HCT116 (cell line): ENCODE data around the gene SLC25A6. TPM values are rescaled to one million over a fixed set of nuclear protein-coding genes. Genes with fewer than 3 reads are reported as not detected.
A peak's percentile ranks its signal among the peaks of the same experiment; 100 is the strongest.

ENCODE experiments used
- ATAC-seq: fragments of 200-7000 bp; cut with Tn5 transposase; 2 replicates; pipeline ENCODE4 v1.9.1; 2020; ENCODE audit warnings: mild to moderate bottlenecking, moderate library complexity
- BruUV-seq: library from RNA; stranded (reverse); fragments of 400-500 nt; replicated peaks from 2 replicates; lab custom pipeline; 2021; lab: Mats Ljungman, UMichigan
- CTCF ChIA-PET: fragments of 300-600 bp; sonication (Branson Sonifier 250); formaldehyde crosslinking; loops from one replicate; lab custom pipeline; 2021; ENCODE audit warnings: antibody characterized with exemption; lab: Charles Lee
- POLR2A ChIA-PET: fragments of 300-600, 350-600 bp; sonication (Branson Sonifier 250); formaldehyde crosslinking; loops from one replicate; lab custom pipeline; 2021; ENCODE audit warnings: antibody characterized with exemption; lab: Charles Lee
- RAD21 ChIA-PET, 2 experiments: fragments of 300-600 bp; sonication (Branson Sonifier 250); formaldehyde crosslinking; loops; one replicate each; lab custom pipeline; 2023; ENCODE audit warnings: low total read pairs in 2 of 2; ENCODE audit not compliant: uncharacterized antibody in 2 of 2, unreplicated experiment in 2 of 2, low non-redundant PET in 1 of 2; lab: Charles Lee
- DNase-seq: peaks from one replicate; pipeline ENCODE4 v3.0.0-alpha.2; 2010; ENCODE audit warnings: low read depth, low spot score
- H2AFZ ChIP-seq: fragments of 200-600 bp; shearing (Covaris generic), sonication (generic); 2 replicates; pipeline ENCODE4 v1.6.1; 2017; ENCODE audit warnings: low read depth, mixed run types, mixed read lengths, antibody characterized with exemption, low read length; ENCODE audit not compliant: poor library complexity, severe bottlenecking
- H3K27ac ChIP-seq: 2 replicates; pipeline ENCODE4 v1.5.1; 2012; ENCODE audit warnings: low read depth, low read length
- H3K27me3 ChIP-seq: fragments of 200-600 bp; sonication (generic); 2 replicates; pipeline ENCODE4 v1.6.1; 2016; ENCODE audit warnings: mixed run types, low read length, mixed read lengths; ENCODE audit not compliant: insufficient read depth
- H3K36me3 ChIP-seq, 2 experiments: fragments of 200-500 bp in 1 of 2; fragments of 200-600 bp in 1 of 2; sonication (Bioruptor generic) in 1 of 2; sonication (generic) in 1 of 2; 2 replicates each; pipeline versions ENCODE4 v1.5.1 to v1.6.1; 2014 to 2016; ENCODE audit warnings: low read length in 2 of 2, inconsistent platforms in 1 of 2, mixed read lengths in 1 of 2, mixed run types in 1 of 2; ENCODE audit not compliant: insufficient read depth in 2 of 2, control insufficient read depth in 1 of 2
- H3K4me1 ChIP-seq, 2 experiments: fragments of 200-600 bp in 1 of 2; sonication (generic) in 1 of 2; 2 replicates each; pipeline versions ENCODE4 v1.5.1 to v1.6.1; 2012 to 2017; ENCODE audit warnings: low read length in 2 of 2, inconsistent platforms in 1 of 2, mild to moderate bottlenecking in 1 of 2, mixed read lengths in 1 of 2, mixed run types in 1 of 2, moderate library complexity in 1 of 2; ENCODE audit not compliant: insufficient read depth in 2 of 2, control insufficient read depth in 1 of 2
- H3K4me2 ChIP-seq: fragments of 200-600 bp; sonication (generic); 2 replicates; pipeline ENCODE4 v1.6.1; 2017; ENCODE audit warnings: mixed run types, low read length, mixed read lengths
- H3K4me3 ChIP-seq, 2 experiments: fragments of 200-600 bp in 1 of 2; sonication (generic) in 1 of 2; replicated peaks in 1 of 2; 2 replicates each; pipeline ENCODE4 v1.5.1; 2011 to 2016; ENCODE audit warnings: low read length in 2 of 2, control low read depth in 1 of 2, low read depth in 1 of 2, mild to moderate bottlenecking in 1 of 2, mixed read lengths in 1 of 2, mixed run types in 1 of 2
- H3K79me2 ChIP-seq: fragments of 200-600 bp; sonication (generic); 2 replicates; pipeline ENCODE4 v1.6.1; 2017; ENCODE audit warnings: mild to moderate bottlenecking, mixed run types, low read length, moderate library complexity, mixed read lengths; ENCODE audit not compliant: insufficient read depth
- H3K9ac ChIP-seq: fragments of 200-600 bp; sonication (generic); 2 replicates; pipeline ENCODE4 v1.6.1; 2016; ENCODE audit warnings: low read length, mixed read lengths
- H3K9me2 ChIP-seq: fragments of 200-600 bp; sonication (generic), shearing (Covaris generic); 2 replicates; pipeline ENCODE4 v1.6.1; 2017; ENCODE audit warnings: mixed run types, mild to moderate bottlenecking, moderate library complexity; ENCODE audit not compliant: insufficient read depth
- H3K9me3 ChIP-seq, 2 experiments: fragments of 200-500 bp in 1 of 2; fragments of 200-600 bp in 1 of 2; sonication (Bioruptor generic) in 1 of 2; sonication (generic) in 1 of 2; 2 replicates each; pipeline ENCODE4 v1.6.1; 2014 to 2017; ENCODE audit warnings: low read length in 2 of 2, mixed read lengths in 2 of 2, inconsistent platforms in 1 of 2, low read depth in 1 of 2, mild to moderate bottlenecking in 1 of 2, mixed run types in 1 of 2, moderate library complexity in 1 of 2; ENCODE audit not compliant: control insufficient read depth in 1 of 2, insufficient read depth in 1 of 2
- H4K20me1 ChIP-seq: fragments of 200-600 bp; sonication (generic), shearing (Covaris generic); 2 replicates; pipeline ENCODE4 v1.6.1; 2017; ENCODE audit warnings: mixed run types, mild to moderate bottlenecking, moderate library complexity; ENCODE audit not compliant: insufficient read depth
- CBX3 ChIP-seq: IDR thresholded peaks from 2 replicates; pipeline ENCODE4 v1.6.1; 2012; ENCODE audit warnings: low read depth
- CEBPB ChIP-seq: IDR thresholded peaks from 2 replicates; pipeline ENCODE4 v1.6.1; 2012; ENCODE audit warnings: low read depth
- EGR1 ChIP-seq: IDR thresholded peaks from 2 replicates; pipeline ENCODE4 v1.6.1; 2012; ENCODE audit warnings: low read depth
- FOSL1 ChIP-seq: IDR thresholded peaks from 2 replicates; pipeline ENCODE4 v1.6.1; 2012; ENCODE audit warnings: low read depth
- JUND ChIP-seq: IDR thresholded peaks from 2 replicates; pipeline ENCODE4 v1.6.1; 2012
- POLR2A ChIP-seq: IDR thresholded peaks from 2 replicates; pipeline ENCODE4 v1.7.0; 2011; ENCODE audit warnings: borderline replicate concordance; ENCODE audit not compliant: insufficient read depth, insufficient read length; ENCODE audit errors: extremely low read depth
- POLR2AphosphoS5 ChIP-seq: IDR thresholded peaks from 2 replicates; pipeline ENCODE4 v1.6.1; 2011; ENCODE audit warnings: mild to moderate bottlenecking, low read depth, low read length, moderate library complexity
- SIN3A ChIP-seq: IDR thresholded peaks from 2 replicates; pipeline ENCODE4 v1.6.1; 2012; ENCODE audit warnings: low read depth
- SP1 ChIP-seq: IDR thresholded peaks from 2 replicates; pipeline ENCODE4 v1.6.1; 2012; ENCODE audit warnings: low read depth
- SRF ChIP-seq: IDR thresholded peaks from 2 replicates; pipeline ENCODE4 v1.6.1; 2012; ENCODE audit warnings: low read depth
- ZFX ChIP-seq: fragments of 450-650 bp; IDR thresholded peaks from 2 replicates; pipeline ENCODE4 v1.6.1; 2017
- ZNF274 ChIP-seq: fragments of 200-500 bp; sonication (Bioruptor generic); IDR thresholded peaks from 2 replicates; pipeline ENCODE4 v1.6.1; 2014; ENCODE audit warnings: mild to moderate bottlenecking, low read depth, low read length, inconsistent platforms
- intact Hi-C: fragments of 100-400 bp; cut with micrococcal nuclease; formaldehyde crosslinking; loops from 2 replicates; pipeline ENCODE4 v1.10.0; 2022
- total RNA-seq: library from RNA; stranded (reverse); gene quantifications from one replicate; pipeline ENCODE4 v1.2.1, GENCODE V29; 2021; ENCODE audit not compliant: unreplicated experiment
- TF ChIP-seq, protein P1 (sequence below): IDR thresholded peaks from 2 replicates; pipeline ENCODE4 v1.6.1; 2012
- TF ChIP-seq, protein P2 (sequence below): IDR thresholded peaks from 2 replicates; pipeline ENCODE4 v1.6.1; 2011; ENCODE audit warnings: mild to moderate bottlenecking, low read length, moderate library complexity; ENCODE audit not compliant: insufficient replicate concordance; ENCODE audit errors: extremely low read depth
- TF ChIP-seq, protein P3 (sequence below): IDR thresholded peaks from 2 replicates; pipeline ENCODE4 v1.6.1; 2012; ENCODE audit warnings: low read depth

The SLC25A6 gene
- total RNA-seq, 1 experiment from 2014 or later, result 398 TPM

DNA sequence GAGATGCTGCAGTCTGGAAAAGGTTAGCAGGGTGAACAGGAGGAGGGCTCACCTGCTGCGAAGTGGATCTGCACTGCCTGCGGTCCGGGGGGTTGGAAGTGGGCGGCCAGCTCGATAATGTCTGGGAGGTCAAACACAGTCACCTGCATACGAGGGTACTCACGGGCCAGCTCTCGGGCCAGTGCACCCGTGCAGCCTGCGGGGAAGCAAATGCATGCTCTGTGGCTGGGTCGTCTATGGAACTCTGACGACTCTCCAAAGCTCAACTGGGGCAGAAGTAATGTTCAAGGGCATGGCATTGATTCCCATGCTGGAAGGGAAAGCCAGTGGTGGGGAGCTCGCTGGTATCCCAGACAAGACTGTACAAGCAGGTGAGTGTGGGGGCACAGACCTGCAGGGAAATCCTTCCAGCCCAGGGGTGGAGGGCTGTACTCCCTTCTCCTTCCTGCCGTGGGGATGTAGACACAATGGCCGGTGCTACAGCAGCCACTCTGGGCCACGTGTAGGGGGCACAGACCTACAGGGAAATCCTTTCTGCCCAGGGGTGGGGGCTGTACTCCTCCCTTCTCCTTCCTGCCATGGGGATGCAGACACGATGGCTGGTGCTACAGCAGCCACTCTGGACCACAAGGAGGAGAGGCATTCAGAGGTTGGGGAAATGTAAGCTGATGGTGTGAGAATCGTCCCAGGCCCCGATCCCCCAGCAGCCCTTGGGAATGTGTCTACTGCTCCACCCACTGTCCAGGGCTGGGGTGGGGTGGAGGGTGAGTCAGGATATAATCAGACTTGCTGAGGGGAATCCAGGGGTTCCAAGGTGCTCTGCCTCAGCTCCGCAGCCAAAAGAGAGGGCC is 26.2 kb upstream of the SLC25A6 start:
- H3K4me3 ChIP-seq, result no peak overlapping the region
- no peak for DNase-seq
- no peak overlapping the region for H2AFZ ChIP-seq
- intact Hi-C loops, result no loop called here
- BruUV-seq, result no TSS peak
- RAD21 ChIA-PET, result no interaction called here
- H3K4me1 ChIP-seq, result no peaks in the 10 kb centered on the region
- H3K27me3 ChIP-seq, result no peaks in the 10 kb centered on the region
- CTCF ChIA-PET, result no interaction called here
- no peak overlapping the region for H3K4me2 ChIP-seq
- ATAC-seq, result peak; percentile 25; the same call in 1 of the 2 replicates
- H4K20me1 ChIP-seq, result no peaks in the 10 kb centered on the region
- no peaks in the 10 kb centered on the region for H3K79me2 ChIP-seq
- POLR2A ChIA-PET, result no interaction called here
- H3K27ac ChIP-seq, result no peak overlapping the region
- peaks cover 0 to 18% of the 10 kb centered on the region in 2 experiments; a peak in 2 of 4 replicates for H3K36me3 ChIP-seq
- no peaks in the 10 kb centered on the region for H3K9me2 ChIP-seq
- H3K9me3 ChIP-seq, result peaks cover 0 to 5% of the 10 kb centered on the region in 2 experiments; a peak in 1 of 4 replicates
- TF ChIP-seq JUND, result no peak
- no peak; the same call in 1 of the 2 replicates for TF ChIP-seq POLR2AphosphoS5
- TF ChIP-seq FOSL1, result no peak
- no peak for TF ChIP-seq SIN3A
- TF ChIP-seq EGR1, result no peak
- TF ChIP-seq, protein P1, sequence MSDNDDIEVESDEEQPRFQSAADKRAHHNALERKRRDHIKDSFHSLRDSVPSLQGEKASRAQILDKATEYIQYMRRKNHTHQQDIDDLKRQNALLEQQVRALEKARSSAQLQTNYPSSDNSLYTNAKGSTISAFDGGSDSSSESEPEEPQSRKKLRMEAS, result no peak
- TF ChIP-seq, protein P2, sequence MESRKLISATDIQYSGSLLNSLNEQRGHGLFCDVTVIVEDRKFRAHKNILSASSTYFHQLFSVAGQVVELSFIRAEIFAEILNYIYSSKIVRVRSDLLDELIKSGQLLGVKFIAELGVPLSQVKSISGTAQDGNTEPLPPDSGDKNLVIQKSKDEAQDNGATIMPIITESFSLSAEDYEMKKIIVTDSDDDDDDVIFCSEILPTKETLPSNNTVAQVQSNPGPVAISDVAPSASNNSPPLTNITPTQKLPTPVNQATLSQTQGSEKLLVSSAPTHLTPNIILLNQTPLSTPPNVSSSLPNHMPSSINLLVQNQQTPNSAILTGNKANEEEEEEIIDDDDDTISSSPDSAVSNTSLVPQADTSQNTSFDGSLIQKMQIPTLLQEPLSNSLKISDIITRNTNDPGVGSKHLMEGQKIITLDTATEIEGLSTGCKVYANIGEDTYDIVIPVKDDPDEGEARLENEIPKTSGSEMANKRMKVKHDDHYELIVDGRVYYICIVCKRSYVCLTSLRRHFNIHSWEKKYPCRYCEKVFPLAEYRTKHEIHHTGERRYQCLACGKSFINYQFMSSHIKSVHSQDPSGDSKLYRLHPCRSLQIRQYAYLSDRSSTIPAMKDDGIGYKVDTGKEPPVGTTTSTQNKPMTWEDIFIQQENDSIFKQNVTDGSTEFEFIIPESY, result no peak
- no peak for TF ChIP-seq CBX3
- TF ChIP-seq ZNF274, result no peak
- TF ChIP-seq, protein P3, sequence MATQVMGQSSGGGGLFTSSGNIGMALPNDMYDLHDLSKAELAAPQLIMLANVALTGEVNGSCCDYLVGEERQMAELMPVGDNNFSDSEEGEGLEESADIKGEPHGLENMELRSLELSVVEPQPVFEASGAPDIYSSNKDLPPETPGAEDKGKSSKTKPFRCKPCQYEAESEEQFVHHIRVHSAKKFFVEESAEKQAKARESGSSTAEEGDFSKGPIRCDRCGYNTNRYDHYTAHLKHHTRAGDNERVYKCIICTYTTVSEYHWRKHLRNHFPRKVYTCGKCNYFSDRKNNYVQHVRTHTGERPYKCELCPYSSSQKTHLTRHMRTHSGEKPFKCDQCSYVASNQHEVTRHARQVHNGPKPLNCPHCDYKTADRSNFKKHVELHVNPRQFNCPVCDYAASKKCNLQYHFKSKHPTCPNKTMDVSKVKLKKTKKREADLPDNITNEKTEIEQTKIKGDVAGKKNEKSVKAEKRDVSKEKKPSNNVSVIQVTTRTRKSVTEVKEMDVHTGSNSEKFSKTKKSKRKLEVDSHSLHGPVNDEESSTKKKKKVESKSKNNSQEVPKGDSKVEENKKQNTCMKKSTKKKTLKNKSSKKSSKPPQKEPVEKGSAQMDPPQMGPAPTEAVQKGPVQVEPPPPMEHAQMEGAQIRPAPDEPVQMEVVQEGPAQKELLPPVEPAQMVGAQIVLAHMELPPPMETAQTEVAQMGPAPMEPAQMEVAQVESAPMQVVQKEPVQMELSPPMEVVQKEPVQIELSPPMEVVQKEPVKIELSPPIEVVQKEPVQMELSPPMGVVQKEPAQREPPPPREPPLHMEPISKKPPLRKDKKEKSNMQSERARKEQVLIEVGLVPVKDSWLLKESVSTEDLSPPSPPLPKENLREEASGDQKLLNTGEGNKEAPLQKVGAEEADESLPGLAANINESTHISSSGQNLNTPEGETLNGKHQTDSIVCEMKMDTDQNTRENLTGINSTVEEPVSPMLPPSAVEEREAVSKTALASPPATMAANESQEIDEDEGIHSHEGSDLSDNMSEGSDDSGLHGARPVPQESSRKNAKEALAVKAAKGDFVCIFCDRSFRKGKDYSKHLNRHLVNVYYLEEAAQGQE, result no peak
- TF ChIP-seq ZFX, result no peak
- no peak for TF ChIP-seq CEBPB
- no peak for TF ChIP-seq SRF
- no peak for TF ChIP-seq SP1
- no peak for TF ChIP-seq POLR2A
- no peak overlapping the region for H3K9ac ChIP-seq
